ELR (cell line): ENCODE results near the gene PTPRK.

ENCODE experiments used
- DNase-seq: peaks from one replicate; pipeline ENCODE4 v3.0.0-alpha.2; 2015; ENCODE audit warnings: low read depth

Gene PTPRK

DNA sequence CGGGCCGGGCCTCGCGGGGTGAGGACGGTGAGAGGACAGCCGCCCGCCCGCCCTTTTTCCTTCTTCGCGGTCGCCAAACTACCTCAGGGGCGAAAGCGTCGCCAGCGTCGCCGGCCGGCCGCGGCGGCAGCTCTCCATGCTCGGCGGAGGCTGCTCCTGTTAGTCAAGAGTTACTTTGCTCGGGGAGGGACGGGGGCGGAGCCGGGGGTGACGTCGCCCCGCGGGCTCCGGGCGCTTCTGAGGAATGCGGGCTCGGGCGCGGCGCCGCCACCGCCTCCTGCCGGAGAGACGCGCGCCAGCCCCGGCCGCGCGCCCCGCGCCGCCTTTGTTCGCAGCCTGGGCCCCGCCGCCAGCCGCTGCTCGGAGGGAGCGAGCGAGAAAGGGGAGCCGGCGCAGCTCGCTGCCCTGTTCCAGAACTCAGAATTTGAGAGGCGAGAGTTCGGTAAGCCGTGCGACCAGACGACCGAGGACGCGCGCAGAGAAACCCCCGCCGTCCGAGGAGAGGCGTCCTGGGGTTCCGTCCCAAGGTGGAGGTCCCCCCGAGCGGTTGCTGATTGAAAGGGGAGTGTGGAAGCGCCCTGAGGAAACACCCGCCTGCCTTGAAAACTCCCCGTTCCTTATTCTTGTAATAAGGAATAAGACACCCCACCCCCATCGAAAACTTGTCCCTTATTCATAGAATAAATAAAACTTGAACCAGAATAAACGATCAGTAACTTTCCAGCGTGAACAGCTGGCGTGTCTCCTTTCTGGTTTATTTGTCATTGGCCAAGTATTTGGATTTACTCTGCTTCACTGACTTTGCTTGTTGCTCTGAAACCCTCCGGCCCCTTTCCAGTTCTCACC is at the start of gene PTPRK:
Gene PTPRK (minus strand): TSS at position 164 of the 846 bp plus-strand sequence. CDS start 241 bp downstream, outside the sequence.
- DNase-seq: peak; percentile 94

DNA sequence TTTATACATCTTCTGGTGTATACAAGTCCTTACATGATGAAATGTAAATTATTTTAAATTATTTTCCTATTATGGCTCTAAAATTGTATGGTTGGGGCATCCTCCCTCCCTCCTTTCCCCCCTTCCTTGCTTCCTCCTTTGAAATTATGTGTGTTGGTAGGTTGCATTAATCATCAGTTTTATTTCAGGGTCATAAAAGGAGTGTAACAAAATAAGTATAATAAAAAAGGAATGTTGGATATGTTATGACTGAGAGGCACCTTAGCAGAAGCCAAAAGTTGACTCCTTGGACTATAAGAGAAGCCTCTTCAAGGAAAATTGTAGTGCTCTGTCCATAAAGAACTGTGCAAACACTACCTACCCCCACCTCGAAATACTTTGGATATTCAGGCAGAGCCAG is 46.6 kb upstream of the PTPRK start:
- peak; percentile 54 for DNase-seq

DNA sequence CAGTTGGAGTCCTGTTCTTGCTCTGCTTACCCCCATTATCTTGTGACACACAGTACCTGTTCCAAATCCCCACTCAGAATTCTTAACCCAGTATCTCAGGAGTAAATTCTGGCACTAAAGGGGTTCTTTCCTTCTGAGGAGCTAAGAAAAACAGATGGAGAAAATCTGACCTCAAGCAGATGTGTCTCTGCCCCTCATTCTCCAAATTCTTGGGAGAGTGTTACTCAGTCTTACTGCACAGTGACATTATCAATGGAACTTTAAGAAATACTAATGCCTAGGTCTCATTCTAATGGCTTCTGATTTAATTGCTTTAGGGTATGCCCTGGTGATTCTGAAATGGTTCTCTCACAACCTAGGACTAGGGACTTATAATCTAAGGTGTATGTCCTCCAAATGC is 40.6 kb upstream of the PTPRK start:
- DNase-seq: no peak

DNA sequence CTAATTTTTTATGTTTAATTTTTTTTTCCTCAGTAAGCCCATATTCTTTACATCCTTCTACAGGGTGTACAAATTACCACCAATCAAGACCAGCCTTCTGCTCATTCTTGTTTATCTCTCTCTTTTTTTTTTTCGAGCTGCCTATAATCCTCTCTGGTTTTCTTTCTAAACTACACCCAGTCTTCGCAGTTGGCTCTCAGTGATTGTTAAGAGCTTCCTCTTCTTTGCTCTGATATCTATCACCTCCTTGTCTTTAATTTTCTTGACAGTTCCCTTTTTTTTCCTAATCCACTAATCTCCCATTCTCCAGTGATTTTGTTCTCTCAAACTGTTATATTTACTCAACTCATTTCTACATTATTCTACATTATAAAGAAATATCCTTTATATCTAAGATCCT is 38.5 kb upstream of the PTPRK start:
- no peak for DNase-seq

DNA sequence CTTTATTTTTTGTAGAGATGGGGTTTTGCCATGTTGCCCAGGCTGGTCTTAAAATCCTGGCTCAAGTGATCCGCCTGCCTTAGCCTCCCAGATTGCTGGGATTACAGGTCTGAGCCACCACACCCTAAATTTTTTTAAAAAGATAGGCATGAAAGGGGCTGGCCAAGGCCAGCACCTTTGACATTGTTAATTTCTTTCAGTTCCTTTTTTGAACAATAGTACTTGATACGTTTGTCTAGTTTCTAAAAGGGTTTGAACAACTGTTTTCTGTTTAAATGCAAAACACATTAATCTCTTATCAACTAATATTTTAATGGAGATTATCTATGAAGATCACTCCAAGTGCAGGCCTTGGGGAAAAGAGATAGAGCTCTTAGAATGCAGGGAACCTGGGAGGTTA is 37.6 kb upstream of the PTPRK start:
- DNase-seq: no peak

DNA sequence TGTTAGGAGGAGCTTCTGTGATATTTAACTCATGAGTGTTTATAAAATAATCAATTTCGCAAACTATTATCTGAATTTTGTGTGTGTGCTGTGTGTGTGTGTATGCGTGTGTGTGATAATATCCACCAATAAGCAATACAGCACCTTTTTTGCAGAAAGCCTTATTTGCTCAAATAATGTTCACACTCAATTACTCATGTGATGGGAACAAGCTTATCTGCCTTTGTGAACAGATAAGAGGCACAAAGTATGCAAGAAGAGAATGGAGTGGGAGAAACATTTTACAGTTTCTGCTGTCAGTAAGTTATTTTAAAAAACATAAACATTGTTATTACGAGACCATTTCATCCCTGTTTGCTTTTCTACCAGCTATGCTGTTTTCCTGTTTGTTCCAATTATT is 36.7 kb upstream of the PTPRK start:
- no peak for DNase-seq

GRCh38 chr6:128554302-128554701 is 33.9 kb upstream of the PTPRK start:
- peak; percentile 22 for DNase-seq

DNA sequence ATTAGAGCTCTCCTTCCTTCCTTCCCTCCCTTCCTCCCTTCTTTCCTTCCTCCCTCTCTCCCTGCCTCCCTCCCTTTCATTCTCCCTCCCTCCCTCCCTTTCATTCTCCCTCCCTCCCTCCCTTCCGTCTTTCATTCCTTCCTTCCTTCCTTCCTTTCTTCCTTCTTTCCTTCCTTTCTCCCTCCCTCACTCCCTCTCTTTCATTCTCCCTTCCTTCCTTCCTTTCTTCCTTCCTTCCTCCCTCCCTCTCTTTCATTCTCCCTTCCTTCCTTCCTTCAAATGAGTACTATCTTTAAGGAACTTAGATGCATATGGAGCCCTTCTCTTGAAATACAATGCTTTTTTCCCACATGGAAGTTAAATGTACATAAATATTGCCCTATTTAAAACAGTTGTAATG is 20.9 kb upstream of the PTPRK start:
- no peak for DNase-seq

GRCh38 chr6:128538763-128539162 is 18.4 kb upstream of the PTPRK start:
- DNase-seq: peak; percentile 32

DNA sequence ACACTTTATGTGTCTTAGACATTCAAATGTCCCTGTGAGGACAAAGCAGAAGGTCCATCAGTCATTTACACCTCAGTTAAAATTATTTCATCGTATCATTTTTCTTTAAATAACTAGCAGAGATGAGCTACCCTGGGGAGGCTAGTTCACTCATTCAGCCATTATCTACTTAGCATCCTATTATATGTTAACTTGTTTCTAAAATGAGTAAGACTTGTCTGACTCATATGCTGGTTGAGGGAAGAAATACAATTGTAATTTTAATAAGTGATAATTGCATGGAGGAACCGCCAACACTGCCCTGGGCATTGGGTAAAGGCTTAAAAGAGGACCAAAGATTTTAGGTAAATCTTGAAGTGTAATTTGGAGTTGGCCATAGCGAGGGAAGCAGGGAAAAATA is 12.4 kb upstream of the PTPRK start:
- DNase-seq: peak; percentile 61

- DNase-seq: no peak
These were observed 11.7 kb upstream of the PTPRK start for GRCh38 chr6:128532136-128532535.

- DNase-seq: no peak
These were observed 11.3 kb upstream of the PTPRK start for GRCh38 chr6:128531696-128532095.

DNA sequence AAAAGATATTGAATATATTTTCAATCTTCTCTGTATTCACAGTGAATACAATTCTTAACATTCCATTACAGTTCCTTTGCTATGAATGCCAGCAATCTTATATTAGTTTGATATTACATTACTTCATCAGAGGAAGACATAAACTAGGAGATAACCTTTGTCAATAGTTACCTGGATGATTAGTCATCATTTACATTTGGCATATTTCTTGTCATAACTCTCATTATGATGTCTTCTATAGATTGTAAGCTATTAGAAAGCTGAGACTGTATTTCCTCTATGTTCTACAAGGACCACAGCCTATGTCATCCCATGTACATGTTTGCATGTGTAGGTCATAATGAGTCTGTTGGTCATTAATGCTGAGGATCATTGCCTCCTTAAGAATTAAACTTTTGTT is 7.8 kb upstream of the PTPRK start:
- DNase-seq: no peak

GRCh38 chr6:128527375-128527774 is 7.0 kb upstream of the PTPRK start:
- no peak for DNase-seq

- no peak for DNase-seq
These were observed 5.9 kb upstream of the PTPRK start for GRCh38 chr6:128526152-128526914.

GRCh38 chr6:128525406-128525805 is 5.0 kb upstream of the PTPRK start:
- DNase-seq: no peak

- DNase-seq: no peak
These were observed 858 bp upstream of the PTPRK start for GRCh38 chr6:128521282-128521632.

DNA sequence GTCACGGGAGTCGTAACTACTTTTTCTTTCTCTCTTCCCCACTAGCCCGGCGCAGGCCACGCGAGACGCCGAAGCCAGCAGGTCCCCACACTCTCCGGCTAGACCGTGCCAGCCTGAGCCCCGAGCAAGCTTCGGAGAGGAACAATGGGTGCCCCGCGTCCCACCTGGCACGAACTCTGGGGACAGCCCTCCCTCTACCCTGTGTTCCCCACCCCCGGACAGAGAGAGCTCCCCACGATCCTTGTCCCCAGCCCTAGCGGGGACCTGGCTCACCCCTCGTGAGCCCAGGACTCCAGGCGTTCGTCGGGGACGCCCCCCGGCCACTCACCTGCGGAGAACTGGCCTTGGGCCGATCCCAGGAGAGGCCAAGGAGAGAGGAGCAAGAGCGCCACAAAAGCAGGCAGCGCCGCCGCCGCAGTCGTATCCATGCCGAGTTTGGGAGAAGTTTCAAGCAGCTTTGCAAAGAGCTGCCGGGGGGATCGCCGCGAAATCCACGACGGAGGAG is 416 bp downstream of the PTPRK start:
- no peak for DNase-seq

DNA sequence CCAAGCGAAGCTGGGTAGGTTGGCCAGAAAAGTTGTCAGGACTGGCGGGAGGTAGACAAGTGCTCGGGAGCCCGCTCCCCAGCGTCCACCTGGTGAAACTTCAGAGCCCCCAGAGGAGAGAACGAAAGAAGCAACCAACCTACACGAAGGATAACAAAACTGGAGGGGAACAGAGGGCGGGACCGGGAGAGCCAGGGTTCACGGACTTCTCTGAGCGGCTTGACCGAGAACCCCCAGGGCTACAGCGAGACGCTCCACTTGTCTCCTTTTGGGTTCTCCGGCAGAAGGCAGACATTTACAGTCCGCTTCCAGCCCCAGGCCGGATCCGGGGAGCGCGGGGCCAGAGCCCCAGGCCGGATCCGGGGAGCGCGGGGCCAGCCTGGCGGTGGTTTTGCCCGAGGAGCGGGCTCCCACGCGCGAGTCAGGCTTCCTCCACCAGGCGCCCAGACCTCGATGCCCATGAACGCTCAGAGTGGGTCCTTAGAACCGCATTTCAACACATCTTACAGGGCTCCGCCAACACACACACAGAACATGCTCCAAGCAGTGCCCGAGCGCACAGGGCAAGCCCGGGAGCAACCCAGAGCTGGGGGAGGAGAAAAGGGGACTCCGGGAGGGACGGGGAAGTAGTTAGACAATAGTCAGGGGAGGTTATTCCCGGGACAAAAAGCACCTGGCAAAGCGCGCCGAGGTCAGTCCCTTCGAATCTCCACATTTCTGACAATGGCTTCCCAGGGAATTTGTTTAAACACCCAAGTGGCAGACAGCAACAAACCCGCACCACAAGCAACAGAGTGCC is 1.1 kb downstream of the PTPRK start:
- DNase-seq: peak; percentile 75

DNA sequence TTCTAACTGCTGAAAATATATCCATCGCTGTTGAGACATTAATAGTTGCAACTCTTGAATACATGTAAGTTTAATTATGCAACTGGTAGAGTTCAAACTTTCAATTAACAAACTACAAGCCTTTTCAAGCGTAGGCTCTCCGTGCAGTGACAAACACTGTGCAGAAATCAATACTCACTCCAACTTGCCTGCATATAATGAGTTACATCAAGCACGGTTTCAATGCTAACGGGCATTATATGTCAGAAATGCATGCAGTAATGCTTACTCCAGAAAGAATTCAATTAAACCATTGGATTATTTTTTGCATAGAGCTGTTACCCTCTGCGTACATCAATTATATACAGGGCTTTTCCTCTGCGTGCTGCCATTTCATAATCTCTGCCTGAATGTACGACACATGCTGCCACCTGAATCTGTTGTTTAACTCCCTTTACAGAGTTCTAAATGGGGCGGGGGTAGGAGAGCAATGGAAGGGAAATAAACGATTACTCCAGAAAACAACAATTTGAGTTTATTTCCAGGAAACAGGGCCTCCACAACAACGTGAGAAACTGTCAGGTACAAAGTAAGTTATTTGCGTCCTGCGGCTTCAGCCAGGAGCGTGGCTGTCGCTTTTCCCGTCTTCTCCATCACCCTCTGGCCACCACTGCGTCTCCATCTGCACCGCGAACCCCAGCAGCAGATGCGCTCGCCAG is 1.8 kb downstream of the PTPRK start:
- DNase-seq: peak; percentile 17

DNA sequence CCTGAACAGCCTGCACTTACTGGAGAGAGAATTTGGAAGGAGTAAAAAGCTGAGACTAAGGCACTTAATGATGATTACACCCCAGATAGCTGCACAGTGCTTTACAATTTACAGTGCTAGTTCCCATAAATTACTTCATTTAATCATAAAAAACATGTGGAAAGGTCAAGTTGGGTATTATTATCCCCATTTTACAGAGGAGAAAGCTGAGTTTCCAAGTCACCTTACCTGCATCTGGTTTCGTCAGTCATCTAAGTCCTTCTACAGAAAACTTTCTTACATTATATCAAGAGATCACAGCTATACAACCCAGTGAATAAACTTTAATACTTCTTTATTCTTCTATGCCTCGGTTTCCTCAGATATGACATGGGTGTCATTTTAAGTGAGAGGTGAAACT is 3.3 kb downstream of the PTPRK start:
- DNase-seq: no peak

DNA sequence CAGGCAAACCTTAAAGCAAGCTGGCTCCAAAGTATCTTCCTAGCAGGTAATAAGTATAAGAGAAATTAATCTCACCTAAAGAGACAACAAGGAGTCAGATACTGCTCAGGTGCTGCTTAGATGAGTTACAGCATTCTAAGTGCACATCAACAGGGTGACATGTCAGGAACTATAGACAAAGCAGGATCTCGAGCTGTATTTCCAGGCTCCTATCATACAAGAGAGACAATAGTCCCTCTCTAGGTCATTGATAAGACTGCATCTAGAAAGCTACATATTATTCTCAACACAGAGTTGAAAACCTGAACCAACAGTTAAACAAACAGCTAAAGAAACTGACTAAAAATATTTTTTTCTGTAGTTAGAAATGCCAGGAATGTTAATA is 3.9 kb downstream of the PTPRK start:
- peak; percentile 70 for DNase-seq
